HG03432 (cell line): ENCODE results near the gene AATF.

ENCODE experiments used
- ATAC-seq: cut with Tn5 transposase; IDR thresholded peaks from one replicate; pipeline ENCODE4 v1.9.1; 2021; ENCODE audit warnings: mild to moderate bottlenecking, moderate library complexity; ENCODE audit not compliant: unreplicated experiment

The AATF gene, protein sequence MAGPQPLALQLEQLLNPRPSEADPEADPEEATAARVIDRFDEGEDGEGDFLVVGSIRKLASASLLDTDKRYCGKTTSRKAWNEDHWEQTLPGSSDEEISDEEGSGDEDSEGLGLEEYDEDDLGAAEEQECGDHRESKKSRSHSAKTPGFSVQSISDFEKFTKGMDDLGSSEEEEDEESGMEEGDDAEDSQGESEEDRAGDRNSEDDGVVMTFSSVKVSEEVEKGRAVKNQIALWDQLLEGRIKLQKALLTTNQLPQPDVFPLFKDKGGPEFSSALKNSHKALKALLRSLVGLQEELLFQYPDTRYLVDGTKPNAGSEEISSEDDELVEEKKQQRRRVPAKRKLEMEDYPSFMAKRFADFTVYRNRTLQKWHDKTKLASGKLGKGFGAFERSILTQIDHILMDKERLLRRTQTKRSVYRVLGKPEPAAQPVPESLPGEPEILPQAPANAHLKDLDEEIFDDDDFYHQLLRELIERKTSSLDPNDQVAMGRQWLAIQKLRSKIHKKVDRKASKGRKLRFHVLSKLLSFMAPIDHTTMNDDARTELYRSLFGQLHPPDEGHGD

DNA sequence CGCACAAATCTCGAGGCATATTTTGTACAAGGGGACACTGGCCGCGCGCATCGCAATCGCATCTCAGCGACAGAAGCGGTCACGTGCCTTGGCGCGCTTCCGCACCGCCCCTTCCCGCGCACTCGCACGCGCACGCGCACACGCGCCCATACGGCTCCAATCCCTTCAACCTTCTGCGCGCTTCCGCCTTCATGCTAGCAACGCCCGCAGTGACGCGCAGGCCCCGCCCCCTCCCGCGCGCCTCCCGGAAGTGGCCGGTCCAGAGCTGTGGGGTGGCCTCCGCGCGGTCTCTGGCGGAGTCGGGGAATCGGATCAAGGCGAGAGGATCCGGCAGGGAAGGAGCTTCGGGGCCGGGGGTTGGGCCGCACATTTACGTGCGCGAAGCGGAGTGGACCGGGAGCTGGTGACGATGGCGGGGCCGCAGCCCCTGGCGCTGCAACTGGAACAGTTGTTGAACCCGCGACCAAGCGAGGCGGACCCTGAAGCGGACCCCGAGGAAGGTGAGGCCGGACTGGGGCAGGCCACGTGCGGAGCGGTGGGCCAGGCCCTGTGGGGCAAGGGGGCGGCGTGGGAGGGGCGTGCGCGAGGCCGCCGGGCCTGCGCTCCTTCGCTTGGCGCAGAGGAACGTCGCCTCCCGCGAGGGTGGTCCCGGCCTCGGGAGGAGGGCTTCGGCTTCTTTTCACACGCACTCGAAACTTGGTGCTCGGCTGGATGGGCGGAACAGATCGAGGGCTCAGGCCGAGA is at the start of gene AATF:
TSS of gene AATF (plus strand) at position 238 of the 744 bp plus-strand sequence. CDS start at position 410, 172 bp downstream.
- ATAC-seq: peak; percentile 92

GRCh38 chr17:36899250-36900159 is 49.2 kb upstream of the AATF start:
- no peak for ATAC-seq

- ATAC-seq: no peak
These were observed 48.6 kb upstream of the AATF start for GRCh38 chr17:36900160-36900512.

DNA sequence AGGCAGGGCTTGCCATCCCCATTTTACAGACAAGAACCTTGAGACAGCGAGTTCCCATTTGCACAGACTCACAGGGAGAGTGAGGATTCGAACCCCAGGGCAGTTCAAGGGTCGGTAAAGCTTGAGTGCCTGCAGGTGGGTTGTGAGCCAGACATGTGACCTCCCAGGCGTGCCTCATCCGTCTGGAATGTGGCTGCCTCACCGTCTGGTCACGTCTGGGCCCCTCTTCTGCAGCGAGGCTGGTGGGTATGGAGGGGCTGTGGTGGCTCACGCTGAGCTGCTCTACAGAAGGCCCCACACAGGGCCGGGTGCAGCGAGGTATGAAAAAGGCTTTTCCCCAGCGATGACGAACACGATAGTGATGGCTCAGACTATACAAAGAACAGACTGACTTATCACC is 47.2 kb upstream of the AATF start:
- no peak for ATAC-seq

DNA sequence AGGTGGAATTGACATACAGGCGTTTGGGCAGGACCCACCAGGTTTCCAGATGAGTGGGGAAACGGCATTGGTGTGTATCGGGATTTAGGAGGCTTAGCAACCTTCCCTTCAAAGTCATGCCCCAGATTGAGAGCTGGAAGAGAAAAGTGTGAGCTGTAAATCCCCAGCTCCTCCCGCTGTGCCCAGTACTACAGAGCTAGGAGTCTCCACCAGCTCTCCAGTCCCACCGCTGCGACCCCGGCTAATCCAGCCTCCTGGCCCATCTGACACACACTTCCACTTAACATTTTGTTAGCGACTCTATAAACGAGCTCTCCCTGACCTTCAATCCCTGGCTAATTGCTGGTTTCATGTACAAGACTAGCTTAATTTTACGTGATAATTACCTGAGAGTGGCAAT is 41.3 kb upstream of the AATF start:
- no peak for ATAC-seq

- no peak for ATAC-seq
These were observed 38.2 kb upstream of the AATF start for GRCh38 chr17:36910513-36910912.

DNA sequence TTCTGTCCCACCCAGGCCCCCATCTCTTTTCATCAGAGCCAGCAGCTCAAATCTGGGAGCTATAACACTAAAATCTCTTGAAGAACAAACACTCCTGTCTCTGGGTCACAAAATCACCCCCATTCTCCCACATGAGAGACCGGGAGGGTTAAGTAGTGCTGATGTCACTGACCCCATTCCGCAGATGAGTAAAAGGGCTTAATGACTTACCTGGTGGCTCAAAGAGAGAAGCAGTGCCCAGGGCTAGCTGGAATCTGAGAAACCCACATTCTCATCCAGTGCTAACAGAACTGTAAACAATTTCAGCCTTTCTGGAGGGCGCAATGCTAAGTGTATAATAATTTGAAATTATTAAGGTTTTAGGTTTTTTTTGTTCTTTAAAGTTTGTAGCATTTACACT is 37.8 kb upstream of the AATF start:
- no peak for ATAC-seq

DNA sequence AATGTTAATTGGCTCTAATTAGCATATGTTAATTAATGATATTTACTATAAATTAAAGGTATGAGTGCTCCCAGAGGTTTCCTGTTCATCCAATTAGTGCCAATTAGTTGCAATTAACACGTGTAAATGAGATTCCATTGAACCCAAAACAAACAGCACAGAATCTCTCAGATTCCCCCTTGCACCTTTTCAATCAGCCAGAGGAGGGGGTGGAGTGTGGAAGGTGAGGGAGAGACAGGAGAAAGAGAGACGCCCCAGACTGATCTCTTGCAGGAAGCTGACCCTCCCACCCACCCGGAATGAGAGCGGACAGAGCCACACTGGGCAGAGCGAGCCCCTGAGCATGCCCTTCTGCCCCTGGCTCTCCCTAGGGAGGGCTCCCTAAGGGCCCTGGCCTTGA is 35.6 kb upstream of the AATF start:
- ATAC-seq: no peak

DNA sequence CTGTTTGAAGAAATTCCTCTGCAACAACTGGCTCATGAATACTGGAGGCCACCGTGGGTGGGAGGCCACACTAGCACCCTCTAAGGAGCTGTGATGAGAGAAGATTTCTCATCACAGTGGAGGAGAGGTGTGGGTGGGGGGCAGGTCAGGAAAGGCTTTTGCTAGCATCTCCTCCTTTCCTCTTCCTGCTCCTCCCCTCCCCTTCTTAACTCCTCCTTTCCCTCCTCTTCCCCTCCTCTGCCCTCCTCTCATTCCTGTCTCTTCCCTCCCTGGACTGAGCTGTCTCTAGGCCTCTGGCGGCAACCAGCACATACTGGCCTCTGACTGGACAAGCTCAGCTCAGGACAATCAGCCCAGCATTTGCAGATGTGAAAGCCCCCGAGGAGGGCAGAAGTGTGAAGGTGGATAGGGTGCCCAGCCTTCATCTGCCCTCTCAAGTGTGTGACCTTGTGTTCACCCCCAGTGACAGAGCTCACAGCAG is 30.5 kb upstream of the AATF start:
- ATAC-seq: no peak

GRCh38 chr17:36919407-36919968 is 29.3 kb upstream of the AATF start:
- no peak for ATAC-seq

GRCh38 chr17:36920032-36921005 is 28.4 kb upstream of the AATF start:
- ATAC-seq: no peak

DNA sequence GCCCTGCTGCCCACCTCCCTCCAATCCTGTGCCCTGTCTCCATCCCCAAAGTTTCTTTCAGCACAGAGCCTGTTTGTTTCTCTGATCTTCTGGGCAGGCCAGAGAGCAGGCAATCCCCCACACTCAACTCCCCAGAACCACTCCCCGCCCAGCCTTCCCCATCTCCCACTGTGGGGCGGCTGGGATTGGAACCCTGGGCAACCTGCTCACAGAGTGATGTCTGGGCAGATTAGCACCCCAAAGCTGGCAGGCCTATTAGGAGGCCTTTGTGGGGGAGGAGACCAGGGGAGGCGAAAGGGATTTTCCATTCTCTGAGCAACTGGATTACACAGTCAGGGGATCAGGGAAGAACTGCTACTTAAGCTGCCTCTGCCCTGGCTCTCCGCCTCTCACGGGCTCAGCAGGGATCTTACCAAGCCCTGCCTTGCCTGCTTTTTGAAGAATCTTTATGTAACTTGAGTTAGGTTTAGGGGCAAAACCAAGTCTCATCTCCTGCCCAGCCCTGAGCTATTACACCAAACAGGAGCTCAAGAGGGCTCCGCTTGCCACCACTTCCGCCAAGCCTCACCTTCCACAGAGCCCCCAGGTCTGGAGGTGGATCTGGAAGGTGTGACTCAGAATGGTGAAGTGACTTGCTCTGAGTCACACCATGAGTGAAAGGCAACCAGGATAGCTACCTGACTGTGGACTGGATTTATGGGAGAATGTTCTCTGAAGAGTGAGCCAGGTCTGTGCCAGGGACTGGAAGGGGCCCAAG is 27.5 kb upstream of the AATF start:
- ATAC-seq: no peak

DNA sequence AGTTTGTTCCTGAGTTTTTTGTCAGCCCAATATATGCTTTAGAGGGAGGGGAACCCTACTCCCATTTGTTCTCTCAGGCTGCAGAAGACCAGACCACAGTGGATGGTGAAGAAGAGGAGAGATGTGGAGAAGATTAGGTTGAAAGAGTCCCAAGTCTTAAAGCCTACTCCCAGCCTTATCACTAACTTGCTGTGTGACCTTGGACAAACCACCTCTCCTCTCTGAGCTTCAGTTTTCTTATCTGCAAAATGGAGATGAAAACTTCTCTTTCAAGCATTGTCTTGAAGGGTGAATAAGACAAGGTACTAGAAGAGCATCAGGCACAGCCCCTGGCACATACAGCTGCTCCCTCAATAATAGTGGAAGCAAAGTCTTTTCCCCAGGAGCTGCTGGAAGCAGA is 26.6 kb upstream of the AATF start:
- no peak for ATAC-seq

- no peak for ATAC-seq
These were observed 24.9 kb upstream of the AATF start for GRCh38 chr17:36923814-36924221.

GRCh38 chr17:36926226-36926625 is 22.5 kb upstream of the AATF start:
- ATAC-seq: no peak

GRCh38 chr17:36926701-36927100 is 22.1 kb upstream of the AATF start:
- no peak for ATAC-seq

GRCh38 chr17:36928471-36929345 is 20.0 kb upstream of the AATF start:
- ATAC-seq: no peak
